ENCODE measurements around the gene GALNT9.

The GALNT9 gene

DNA sequence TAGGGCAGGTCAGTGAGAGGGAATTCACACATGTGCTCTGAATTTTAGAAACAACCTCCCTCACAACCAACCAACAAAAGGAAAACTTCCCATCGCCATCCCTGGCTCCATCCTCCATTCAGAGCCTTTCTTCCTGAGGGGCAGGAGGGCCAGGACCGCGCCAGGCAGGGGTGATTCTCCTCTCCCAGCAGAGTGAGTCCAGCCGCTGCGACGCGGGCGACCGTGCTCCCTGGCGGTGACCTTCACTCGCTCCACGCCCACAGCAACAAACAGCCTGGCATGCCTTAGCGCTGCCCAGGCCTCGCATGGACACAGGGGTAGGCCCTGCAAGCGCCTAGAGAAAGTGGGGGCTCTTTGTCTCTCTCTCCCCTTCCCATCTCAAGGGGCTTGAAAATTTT, 3.7 kb downstream of the GALNT9 start:
- no peak for DNase-seq (ENCODE audit: low read depth, low spot score)

DNA sequence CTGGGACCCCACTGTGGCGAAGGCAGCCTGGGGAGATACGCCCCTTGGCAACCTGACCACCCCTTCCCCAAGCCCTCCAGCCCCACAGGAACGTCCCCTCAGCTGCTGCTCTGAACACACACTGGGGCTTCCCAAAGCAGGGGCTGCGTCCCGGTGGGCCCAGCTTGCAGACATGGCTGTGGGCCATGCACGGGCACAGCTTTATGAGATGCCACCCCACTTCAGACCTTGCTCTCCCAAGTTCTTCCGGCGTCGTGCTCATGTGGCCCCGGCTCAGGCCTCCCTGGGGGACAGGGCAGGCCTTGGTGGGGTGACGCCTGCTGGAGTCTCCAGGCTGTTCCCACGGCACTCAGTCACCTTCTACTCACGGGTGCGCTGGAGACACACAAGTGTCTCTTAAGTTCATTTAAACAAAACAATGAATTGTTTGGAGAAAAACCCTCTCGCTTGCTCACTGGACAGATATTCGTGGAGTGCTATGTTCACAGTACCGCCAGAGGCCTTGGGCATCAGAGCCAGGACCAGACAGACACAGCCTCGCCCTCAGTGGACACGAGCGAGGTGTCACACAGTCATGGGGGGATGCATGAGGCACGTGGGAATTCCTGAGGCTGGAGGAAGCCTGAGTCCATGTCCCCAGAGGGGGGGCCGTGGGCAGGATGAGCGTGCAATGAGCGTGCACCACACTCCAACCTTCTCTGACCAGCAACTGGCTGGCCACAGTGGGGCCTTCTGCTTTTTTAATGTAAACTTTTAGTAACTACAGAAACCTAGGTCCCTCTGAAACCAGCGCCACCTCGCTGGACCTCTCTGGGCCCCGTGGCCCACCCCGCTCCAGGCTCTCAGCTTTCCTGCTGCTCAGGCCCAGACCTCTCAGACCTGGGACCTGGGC, 4.3 kb downstream of the GALNT9 start:
- DNase-seq (ENCODE audit: low read depth, low spot score): no peak

DNA sequence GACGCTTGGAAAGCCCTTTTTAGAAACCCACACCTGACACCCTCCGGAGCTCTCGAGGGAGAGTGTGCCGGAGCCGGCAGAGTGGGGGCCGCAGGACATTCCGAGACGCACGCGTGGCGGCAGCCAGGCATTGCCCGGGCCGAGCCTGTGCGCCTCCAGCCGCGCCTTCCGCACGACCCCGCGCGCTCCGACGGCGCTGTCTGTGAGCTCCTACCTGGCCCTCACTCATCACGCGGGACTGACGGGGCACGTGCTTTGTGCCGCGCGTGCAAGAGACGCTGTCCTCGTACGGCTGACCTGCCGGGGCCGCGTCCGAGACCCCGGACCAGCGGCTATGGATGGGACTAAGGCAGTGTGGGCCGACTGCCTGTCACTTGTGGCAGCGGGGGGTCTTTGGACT, 5.2 kb downstream of the GALNT9 start:
- no peak for DNase-seq (ENCODE audit: low read depth, low spot score)

DNA sequence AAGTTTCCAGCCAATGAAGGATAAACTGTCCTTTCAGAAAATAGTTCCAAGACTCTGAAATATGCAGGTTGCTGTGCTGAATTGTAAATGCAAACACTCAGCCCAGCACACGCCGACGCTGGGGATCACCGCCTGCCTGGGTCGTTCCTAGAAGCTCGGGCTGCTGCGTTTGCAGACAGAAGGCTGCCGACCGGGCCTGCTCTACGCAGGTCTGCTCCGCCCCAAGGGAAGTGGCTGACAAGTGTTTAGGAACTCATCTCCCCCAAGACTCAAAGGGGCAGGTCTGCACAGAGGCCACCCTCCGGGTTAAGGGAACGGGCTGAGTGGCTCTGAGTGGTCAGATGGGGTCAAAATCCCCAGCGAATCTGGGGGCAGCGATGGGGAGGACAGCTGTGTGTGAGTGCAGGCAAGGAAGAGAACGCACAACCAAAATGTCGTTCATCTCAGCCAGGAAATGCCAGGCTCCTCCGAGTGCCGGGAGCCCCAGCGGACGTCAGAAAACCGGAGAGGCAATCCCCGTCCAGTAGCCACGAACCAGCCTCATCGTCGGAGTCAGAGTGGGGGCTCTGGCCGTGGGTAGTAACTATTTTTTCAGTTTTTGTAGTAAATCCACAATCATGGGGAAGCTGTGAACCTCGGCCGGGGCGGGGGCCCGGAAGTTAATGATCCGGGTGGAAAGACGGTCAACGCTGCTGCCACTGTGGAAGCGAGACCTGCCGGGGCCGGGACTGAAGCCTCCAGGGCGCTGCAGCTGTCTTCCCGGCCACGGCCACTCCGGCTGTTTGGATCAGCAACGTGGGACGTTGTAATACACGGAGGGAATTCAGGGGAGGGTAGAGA, 6.0 kb downstream of the GALNT9 start:
- no peak for DNase-seq (ENCODE audit: low read depth, low spot score)

DNA sequence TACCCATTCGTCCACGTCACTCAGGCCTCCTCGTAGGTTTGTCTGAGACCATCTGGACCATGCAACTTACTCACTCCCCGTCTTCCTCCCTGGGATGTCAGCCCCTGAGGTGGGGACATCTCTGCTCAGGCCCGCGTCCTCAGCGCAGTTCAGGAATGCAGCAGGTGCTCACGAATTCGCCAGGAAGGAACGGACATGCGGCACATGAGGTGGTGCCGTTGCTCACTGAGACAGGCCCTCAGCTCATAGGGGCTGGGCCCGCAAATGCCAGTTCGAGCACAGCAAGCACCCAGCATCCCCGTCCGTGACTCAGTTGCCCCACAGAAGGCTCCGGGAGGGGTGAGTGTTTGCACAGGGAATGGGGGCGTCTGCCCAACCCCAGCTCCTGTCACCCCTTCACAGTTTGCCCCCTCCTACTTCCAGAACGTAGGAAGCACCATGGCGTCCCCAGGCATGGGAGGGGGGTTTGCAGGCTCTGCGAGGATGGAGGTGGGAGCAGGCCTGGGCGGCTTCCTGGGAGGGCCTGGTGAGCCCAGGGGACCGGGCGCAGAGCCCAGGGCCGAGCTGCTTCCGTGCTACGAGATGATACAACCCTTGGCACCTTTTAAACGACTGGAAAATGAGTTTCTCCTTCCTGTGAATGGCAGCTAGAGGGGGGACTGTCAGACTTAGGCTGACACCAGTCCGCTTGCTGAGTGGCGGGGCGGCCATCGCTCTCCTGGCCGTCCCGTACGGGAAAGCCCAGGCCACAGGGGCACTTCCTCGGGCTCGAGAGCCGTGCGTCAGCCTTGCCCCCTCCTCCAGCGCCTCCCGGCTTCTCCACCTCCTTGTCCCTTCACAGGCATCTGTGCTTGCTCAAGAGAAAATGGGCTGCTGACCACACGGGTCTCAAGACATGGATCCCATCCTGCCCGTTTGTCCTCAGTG, 6.9 kb downstream of the GALNT9 start:
- no peak for DNase-seq (ENCODE audit: low read depth, low spot score)

DNA sequence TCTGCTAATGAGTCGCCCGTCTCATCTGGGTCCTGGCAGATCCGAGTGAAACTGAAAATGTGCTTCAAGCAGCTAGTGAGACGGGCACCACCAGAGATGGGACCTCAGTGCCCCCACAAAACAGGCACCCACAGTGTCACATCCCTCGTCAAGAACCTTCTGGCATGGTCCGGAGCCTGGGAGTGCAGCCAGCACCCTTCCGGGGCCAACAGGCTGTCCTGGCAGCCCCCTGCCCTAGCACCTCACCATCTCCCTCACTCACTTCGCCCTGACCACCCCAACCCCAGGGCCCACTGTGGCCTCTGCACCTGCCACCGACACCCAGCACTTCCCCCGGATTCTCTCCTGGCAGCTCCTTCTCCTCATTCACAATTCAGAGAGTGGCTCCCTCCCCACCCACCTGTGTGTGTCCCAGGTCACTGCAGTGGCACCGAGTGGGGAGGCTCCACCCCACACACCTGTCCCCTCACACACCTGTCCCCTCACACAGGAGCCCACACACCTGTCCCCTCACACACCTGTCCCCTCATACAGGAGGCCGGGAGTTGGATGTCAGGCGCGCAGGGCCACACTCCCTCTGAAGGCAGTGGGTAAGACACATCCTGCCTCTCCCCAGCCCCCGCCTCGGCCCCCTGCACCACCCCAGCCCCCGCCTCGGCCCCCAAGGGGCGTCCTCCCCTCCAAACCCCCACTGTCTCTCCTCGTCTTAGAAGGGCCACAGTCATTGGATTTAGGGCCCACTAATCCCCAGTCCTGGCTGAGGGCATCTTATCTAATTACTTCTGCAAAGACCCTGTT, 7.9 kb downstream of the GALNT9 start:
- DNase-seq (ENCODE audit: low read depth, low spot score): no peak

DNA sequence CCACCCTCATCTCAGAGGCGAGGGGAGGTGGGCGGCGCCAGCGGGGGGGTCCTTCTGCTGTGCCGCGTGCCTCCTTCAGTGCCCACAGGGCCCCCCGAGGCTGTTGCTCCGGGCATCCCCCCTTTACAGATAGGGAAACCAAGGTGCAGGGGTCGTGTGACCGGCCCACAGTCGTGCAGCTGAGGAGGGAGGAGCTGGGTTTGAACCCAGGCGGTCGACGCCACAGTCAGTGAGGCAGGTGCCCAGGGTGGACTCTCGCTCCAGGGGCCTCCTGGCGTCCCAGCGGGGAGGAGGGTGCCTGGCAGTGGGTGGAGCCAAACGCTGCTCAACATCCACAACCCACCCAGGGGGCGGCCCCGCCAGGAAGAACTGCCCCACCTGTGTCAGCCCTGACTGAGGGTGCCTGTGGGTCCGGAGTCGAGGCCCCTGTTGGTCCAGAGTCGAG, 8.6 kb downstream of the GALNT9 start:
- no peak for DNase-seq (ENCODE audit: low read depth, low spot score)

DNA sequence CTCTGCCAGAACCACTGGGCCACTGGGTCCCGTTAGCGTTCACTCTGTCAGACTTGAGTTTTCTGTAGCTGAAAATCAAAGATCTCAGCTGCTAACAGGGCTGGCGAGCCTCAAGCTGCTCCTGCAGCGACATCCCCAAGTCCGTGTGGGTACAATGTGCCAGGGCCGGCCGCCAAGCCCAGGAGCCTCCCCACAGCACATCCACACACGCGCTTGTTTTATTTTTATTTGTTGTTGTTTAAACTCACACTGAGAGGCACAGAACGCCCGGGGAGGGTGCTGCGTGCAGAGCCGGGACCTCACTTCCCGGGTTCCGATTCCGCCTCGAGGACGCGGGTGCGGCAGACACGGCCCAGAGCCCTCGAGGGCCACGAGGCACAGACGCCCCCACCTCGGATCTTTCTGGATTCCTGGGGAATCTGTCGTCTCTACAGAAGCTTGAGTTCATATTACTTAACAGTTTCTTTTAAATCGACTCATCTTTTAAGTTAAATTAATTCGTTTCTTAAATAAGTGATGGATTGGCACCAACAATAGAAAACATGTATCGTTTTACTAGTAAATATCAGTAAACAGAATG, 9.3 kb downstream of the GALNT9 start:
- DNase-seq (ENCODE audit: low read depth, low spot score): no peak

DNA sequence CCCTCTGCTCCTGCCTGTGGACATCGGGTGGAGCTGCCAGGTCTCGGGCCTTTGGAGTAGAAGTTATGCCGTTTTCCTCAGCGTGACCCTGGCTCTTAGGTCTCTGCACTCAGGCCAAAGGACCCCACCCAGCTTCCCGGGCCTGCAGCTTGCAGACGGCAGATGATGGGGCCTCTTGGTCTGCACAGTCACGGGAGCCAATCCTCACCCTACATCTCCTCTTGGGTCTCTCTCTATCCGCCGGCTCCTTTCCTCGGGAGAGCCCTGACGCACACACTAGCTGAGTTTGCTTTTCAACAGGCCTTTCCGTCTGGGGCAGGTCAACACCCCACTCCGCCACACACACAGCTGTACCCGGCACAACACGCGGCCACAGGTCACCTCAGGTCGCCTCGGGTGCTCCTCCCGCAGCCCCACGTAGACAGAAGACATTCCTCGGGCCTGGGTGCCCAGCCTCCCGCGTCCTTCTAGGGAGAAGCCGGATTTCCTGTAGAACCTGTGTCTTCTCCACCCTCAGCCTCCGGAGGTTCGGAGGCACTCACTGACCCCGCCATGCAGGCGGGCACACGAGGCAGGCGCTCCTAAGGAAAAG, 9.9 kb downstream of the GALNT9 start:
- no peak for DNase-seq (ENCODE audit: low read depth, low spot score)

DNA sequence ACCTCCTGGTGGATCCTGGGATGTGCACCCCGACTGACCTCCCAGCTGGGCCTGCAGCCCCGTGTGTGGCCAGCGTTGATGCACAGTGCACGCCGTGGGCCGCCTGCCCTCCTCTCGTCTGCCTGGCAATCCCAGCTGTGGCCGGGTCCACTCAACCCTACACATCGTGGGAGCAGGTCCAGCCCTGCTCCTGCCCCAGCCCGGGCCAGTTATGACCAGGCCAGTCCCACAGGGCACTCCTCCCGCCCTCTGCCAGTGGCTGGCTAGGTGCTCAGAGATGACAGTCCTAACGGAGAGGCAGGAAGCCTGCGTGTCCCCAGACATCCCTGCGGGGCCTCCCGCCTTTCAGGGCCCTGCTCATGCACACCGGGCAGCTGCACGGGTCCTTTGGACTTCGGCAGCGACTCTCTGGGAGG, 10.8 kb downstream of the GALNT9 start:
- DNase-seq (ENCODE audit: low read depth, low spot score): no peak

DNA sequence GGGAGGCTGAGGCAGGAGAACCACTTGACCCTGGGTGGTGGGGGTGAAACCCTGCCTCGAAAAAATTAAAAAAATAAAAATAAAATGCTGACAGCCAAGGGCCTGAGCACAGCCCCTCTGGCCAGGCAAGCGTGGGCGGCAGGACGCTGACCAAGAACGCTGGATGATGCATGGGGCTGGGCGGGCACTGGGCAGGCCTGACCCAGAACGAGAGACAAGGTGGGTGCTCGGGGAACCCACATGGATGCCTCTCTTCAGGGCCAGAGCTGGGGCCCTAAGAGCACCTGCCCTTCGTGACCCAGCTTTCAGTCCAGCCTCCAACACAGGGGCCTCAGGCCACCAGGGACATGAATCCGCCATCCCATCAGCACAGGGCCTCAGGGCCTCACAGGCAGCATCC, 11.3 kb downstream of the GALNT9 start:
- no peak for DNase-seq (ENCODE audit: low read depth, low spot score)

DNA sequence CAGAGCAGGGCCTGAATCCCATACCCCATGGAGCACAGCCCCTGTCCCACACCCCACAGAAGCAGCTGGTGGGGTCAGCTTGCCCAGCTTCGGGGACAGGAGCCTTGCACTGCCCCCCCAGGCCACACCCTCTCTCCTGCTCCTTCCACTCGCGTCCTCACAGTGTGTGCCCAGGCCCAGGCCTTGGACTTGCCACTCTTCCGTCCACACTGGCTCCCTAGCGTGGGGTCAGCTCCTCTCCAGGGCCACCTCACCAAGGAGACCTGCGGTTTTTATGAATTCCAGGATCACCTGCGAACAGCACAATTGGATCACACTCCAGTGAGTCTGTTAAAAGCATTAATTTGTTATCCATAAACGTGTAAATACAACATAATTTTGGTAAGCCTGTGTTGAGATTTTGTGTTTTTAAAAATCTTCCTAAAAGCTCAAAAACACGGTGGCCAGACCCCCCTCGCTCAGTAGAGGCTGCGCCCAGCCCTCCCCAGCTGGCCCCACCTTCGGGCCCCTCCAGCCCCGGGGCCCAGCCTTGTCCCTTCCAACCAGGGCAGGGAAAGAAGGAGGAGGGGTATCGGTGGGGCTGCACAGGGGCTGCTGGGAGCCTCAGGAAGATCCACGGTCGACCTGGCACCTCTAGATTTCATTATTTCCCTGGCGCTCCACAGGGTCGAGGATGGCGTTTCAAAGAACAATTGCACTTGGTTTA, 12.0 kb downstream of the GALNT9 start:
- DNase-seq (ENCODE audit: low read depth, low spot score): no peak

DNA sequence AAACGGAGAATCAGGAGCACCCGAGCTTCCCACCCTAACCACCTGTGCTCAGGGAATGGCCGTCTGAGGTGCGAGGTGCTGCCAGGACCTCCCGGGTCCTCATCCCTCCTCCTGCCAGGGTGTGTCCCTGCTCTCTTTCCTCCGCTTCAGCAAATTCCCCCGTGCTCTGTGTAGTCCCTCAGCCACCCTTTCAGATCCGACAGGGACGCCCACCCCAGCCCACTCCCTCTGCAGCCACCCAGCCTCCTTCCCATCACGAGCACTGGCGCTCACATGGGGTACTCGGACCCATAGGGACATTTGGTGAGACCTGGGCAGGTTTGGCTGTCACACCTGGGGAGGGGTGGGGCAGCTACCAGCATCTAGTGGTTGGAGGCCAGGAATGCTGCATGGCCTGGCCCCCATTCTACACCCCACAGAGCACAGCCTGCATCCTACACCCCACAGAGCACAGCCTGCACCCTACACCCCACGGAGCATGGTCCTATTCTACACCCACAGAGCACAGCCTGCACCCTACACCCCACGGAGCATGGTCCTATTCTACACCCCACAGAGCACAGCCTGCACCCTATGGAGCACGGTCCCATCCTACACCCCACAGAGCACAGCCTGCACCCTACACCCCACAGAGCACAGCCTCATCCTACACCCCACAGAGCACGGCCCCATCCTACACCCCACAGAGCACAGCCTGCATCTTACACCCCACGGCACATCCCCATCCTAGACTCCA, 12.7 kb downstream of the GALNT9 start:
- DNase-seq (ENCODE audit: low read depth, low spot score): no peak

DNA sequence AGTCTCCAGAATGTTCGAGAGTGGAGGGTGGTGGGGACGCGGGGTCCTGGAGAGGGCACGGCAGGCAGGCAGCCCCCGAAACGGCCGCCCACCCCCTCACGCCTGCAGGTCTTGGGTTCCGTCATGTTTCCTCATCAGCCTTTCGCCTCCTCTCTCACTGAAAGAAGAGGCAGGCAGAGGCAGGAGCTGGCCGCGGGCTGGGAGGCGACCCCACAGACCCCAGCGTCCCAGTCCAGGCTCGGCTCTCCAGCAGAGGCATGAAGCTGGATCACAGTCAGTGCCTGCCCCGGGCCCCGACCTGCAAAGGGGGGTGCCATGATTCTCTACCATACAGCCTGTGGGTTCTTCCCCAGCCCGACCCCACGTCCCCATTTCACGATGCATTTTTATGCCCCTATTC, 13.4 kb downstream of the GALNT9 start:
- DNase-seq (ENCODE audit: low read depth, low spot score): no peak

DNA sequence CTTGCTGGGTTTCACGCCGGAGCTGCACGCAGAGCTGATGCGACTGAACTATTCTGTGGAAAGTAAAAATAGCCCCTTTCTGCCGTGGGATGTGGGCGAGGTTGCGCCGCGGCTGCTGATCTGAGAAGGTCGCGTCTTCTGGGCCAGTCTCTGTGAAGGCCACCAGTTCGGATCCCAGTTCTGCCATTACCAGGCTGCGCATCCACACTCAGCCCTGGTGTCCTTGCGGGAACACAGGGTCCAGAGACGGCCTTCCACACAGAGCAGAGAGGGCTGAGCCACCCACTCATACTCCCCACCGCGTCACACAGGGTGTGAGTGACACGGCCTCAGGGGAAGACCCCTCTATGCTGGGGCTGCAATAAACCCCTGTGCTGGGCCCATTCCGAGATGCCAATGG, 13.9 kb downstream of the GALNT9 start:
- DNase-seq (ENCODE audit: low read depth, low spot score): no peak

DNA sequence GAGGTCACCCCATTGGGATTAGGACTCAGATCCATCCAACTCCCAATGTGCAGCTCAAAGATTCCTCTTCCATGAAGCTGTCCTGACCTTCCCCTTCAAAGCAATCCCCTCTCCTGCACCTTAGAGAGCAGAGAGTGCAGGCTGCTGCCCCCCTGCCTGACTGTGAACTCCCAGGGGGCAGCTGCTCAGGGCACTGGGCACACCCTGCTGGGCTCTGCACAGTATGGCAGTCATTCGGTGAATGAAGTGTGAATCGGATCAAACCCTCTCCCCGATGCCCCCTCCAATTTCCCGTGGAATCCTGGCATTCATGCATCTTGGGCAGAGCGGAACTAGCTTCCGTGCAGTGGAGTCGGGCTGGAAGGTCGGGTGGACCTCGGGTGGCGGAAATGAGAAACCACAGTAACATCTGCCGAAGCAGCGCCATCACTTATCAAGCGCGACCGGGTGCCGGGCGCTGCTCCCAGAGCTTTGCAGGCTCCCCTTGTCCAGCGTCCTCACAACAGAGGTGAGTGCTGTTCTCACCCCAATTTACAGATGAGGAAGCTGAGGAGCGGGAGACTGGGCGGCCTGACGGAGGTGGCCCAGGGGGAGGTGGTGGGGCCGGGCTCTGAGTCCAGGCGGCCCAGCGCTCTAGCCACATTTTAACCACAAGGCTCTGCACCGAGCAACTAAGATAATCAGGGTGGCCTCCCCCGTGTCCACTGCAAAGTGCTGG, 14.7 kb downstream of the GALNT9 start:
- DNase-seq (ENCODE audit: low read depth, low spot score): no peak

DNA sequence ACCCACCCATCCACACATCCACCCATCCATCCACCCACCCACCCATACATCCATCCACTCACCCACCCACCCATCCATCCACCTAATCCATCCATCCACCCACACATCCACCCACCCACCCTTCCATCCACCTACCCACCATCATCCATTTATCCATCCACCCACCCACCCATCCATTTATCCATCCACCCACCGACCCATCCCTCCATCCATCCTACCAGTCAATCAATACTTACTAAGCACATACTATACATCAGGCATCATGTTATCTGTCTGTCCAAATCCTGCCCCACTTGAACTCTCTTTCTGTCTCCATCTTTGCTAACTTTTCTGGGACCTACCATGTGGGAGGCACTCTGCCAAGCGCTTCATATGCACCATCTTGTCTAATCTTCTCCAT, 15.4 kb downstream of the GALNT9 start:
- DNase-seq (ENCODE audit: low read depth, low spot score): no peak

DNA sequence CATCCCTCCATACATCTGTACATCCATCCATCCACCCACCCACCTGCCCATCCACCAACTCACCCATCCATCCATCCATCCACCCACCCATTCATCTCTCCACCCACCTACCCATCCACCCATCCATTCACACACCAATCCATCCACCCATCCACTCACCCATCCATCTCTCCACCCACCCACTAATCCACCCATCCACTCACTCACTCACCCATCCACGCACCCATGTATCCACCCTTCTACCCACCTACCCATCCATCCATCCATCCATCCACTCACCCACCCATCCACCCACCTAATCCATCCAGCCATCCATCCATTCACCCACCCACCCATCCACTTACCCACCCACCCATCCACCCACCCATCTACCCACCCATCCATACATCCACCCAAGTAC, 16.2 kb downstream of the GALNT9 start:
- DNase-seq (ENCODE audit: low read depth, low spot score): no peak
